ENCODE results near the gene CREB3L2.

CREB3L2 gene

DNA sequence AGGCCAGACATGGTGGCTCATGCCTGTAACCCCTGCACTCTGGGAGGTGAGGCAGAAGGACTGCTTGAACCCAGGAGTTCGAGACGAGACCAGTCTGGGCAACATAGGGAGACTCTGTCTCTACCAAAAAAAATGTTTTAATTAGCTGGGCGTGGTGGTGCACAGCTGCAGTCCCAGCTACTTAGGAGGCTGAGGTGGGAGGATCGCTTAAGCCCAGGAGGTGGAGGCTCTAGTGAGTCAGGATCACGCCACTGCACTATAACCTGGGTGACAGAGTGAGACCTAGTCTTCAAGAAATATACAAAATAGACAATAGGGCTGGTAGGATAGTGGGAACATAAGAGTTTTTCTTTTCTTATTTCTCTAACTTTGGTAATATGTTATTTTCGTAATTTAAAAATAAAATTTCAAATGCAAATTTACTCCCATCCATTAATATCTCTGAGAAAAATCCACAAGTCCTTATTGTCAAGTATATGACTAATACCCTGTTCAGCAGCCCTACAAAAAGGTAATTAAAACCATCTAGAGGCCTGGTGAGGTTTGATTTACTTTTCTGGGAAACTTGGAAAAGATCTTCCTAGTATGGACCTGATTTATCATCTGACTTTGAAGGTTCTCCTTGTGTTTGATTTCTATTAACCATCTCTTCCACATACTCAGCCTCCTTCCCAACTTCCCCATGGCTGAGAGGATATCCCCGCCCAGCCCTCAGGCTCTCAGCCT lies 50.0 kb downstream of the CREB3L2 start:
- no peak overlapping the region for H3K4me3 ChIP-seq (ENCODE audit: low read depth, low read length)
- no peak overlapping the region for H3K27ac ChIP-seq (ENCODE audit: low read depth, low read length)
- peaks cover 41% of the 10 kb centered on the region for H3K4me1 ChIP-seq (ENCODE audit: control insufficient read depth, insufficient read depth, low read length)
- no peak overlapping the region for H3K9ac ChIP-seq (ENCODE audit: low read depth, low read length)
- no peaks in the 10 kb centered on the region for H3K9me3 ChIP-seq (ENCODE audit: control insufficient read depth, insufficient read depth, low read length)
- H3K27me3 ChIP-seq (ENCODE audit: control insufficient read depth, insufficient read depth, low read length) = no peaks in the 10 kb centered on the region
- no peaks in the 10 kb centered on the region for H3K36me3 ChIP-seq (ENCODE audit: control insufficient read depth, insufficient read depth, low read length)

- H3K4me3 ChIP-seq (ENCODE audit: low read depth, low read length) = no peak overlapping the region
- peaks cover 38% of the 10 kb centered on the region for H3K4me1 ChIP-seq (ENCODE audit: control insufficient read depth, insufficient read depth, low read length)
- no peak overlapping the region for H3K9ac ChIP-seq (ENCODE audit: low read depth, low read length)
- H3K36me3 ChIP-seq (ENCODE audit: control insufficient read depth, insufficient read depth, low read length) = no peaks in the 10 kb centered on the region
- H3K27me3 ChIP-seq (ENCODE audit: control insufficient read depth, insufficient read depth, low read length) = no peaks in the 10 kb centered on the region
- H3K27ac ChIP-seq (ENCODE audit: low read depth, low read length) = no peak overlapping the region
- no peaks in the 10 kb centered on the region for H3K9me3 ChIP-seq (ENCODE audit: control insufficient read depth, insufficient read depth, low read length)
Measured at GRCh38 chr7:137950967-137951366, 50.9 kb downstream of the CREB3L2 start.

GRCh38 chr7:137950263-137950621 lies 51.6 kb downstream of the CREB3L2 start:
- Histone ChIP-seq H3K27ac (ENCODE audit: low read depth, low read length) (no peak overlapping the region), H3K36me3 (ENCODE audit: control insufficient read depth, insufficient read depth, low read length) (no peaks in the 10 kb centered on the region), H3K4me1 (ENCODE audit: control insufficient read depth, insufficient read depth, low read length) (peaks cover 34% of the 10 kb centered on the region), H3K9me3 (ENCODE audit: control insufficient read depth, insufficient read depth, low read length) (no peaks in the 10 kb centered on the region), H3K4me3 (ENCODE audit: low read depth, low read length) (no peak overlapping the region), H3K27me3 (ENCODE audit: control insufficient read depth, insufficient read depth, low read length) (no peaks in the 10 kb centered on the region), H3K9ac (ENCODE audit: low read depth, low read length) (no peak overlapping the region)

DNA sequence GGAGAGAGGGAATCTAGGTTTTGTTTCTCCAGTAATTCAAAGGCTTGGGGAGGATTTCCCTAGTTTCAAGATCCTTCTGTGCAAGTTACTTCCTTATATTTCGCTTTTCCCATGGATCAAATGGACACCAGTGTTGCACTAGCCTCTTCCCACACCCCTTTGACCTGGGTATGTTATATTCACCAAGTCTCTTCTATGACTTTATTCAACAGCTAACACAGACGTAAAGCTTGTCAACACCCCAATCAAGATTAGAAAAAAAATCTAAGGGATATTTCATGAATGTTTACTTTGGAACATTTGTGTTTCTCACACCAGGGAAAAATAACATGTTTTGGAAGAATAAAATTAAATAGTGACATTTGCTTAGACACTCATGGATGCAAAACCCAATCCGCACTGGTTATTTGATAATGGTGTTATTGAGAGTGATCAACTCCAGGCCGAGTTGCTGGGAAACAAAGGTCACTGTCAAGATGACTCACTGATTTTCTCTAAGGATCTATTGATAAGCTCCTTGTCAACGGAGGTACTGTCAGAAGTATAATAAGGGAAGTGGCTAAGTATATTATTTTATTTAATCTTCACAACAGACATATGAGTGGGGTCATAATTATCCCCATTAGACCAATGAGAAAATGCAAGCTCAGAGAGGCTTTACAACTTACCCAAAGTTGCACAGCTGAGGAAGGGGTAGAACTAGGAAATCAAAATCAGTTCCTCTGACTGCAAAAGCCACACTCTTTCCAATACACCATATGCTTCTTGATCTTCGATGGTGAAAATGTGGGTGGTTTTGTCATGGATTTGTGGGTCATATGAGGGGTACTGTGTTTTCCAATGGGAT lies 52.2 kb downstream of the CREB3L2 start:
- H3K9ac ChIP-seq (ENCODE audit: low read depth, low read length) = no peak overlapping the region
- H3K36me3 ChIP-seq (ENCODE audit: control insufficient read depth, insufficient read depth, low read length) = no peaks in the 10 kb centered on the region
- H3K27ac ChIP-seq (ENCODE audit: low read depth, low read length) = peak overlapping the region; percentile 16
- H3K9me3 ChIP-seq (ENCODE audit: control insufficient read depth, insufficient read depth, low read length) = no peaks in the 10 kb centered on the region
- peaks cover 30% of the 10 kb centered on the region for H3K4me1 ChIP-seq (ENCODE audit: control insufficient read depth, insufficient read depth, low read length)
- H3K4me3 ChIP-seq (ENCODE audit: low read depth, low read length) = no peak overlapping the region
- no peaks in the 10 kb centered on the region for H3K27me3 ChIP-seq (ENCODE audit: control insufficient read depth, insufficient read depth, low read length)

DNA sequence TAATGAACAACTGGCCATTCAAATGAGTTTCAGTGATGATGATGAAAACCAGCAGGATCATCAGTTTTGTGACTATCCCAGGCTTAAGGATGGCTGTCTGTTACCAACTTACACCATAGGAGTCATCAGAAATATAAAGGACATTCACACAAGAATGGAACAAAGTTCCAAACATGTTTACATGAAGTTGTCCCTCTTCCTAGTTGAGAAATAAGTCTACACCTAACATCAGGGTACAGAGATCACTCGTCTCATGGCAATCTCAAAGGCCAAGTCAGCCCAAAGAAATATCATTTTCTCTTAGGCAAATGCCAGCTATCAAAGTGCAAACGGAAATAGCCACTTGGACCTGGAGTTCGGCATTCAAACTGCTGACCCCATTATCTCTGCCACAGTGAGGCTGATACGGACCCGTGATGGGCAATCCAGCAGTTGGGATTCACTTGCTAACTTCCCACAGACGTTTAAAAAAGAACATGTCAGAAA lies 53.0 kb downstream of the CREB3L2 start:
- Histone ChIP-seq H3K27ac (ENCODE audit: low read depth, low read length) (peak overlapping the region; percentile 16), H3K36me3 (ENCODE audit: control insufficient read depth, insufficient read depth, low read length) (no peaks in the 10 kb centered on the region), H3K4me3 (ENCODE audit: low read depth, low read length) (no peak overlapping the region), H3K4me1 (ENCODE audit: control insufficient read depth, insufficient read depth, low read length) (peaks cover 29% of the 10 kb centered on the region), H3K9ac (ENCODE audit: low read depth, low read length) (no peak overlapping the region), H3K9me3 (ENCODE audit: control insufficient read depth, insufficient read depth, low read length) (no peaks in the 10 kb centered on the region), H3K27me3 (ENCODE audit: control insufficient read depth, insufficient read depth, low read length) (no peaks in the 10 kb centered on the region)

- no peak overlapping the region for H3K4me3 ChIP-seq (ENCODE audit: low read depth, low read length)
- no peak overlapping the region for H3K9ac ChIP-seq (ENCODE audit: low read depth, low read length)
- H3K4me1 ChIP-seq (ENCODE audit: control insufficient read depth, insufficient read depth, low read length) = peaks cover 29% of the 10 kb centered on the region
- no peak overlapping the region for H3K27ac ChIP-seq (ENCODE audit: low read depth, low read length)
- no peaks in the 10 kb centered on the region for H3K27me3 ChIP-seq (ENCODE audit: control insufficient read depth, insufficient read depth, low read length)
- no peaks in the 10 kb centered on the region for H3K9me3 ChIP-seq (ENCODE audit: control insufficient read depth, insufficient read depth, low read length)
- H3K36me3 ChIP-seq (ENCODE audit: control insufficient read depth, insufficient read depth, low read length) = no peaks in the 10 kb centered on the region
Measured at GRCh38 chr7:137948083-137948844, 53.6 kb downstream of the CREB3L2 start.

- H3K27me3 ChIP-seq (ENCODE audit: control insufficient read depth, insufficient read depth, low read length) = no peaks in the 10 kb centered on the region
- no peak overlapping the region for H3K27ac ChIP-seq (ENCODE audit: low read depth, low read length)
- H3K4me1 ChIP-seq (ENCODE audit: control insufficient read depth, insufficient read depth, low read length) = peaks cover 28% of the 10 kb centered on the region
- H3K9me3 ChIP-seq (ENCODE audit: control insufficient read depth, insufficient read depth, low read length) = no peaks in the 10 kb centered on the region
- no peaks in the 10 kb centered on the region for H3K36me3 ChIP-seq (ENCODE audit: control insufficient read depth, insufficient read depth, low read length)
- H3K4me3 ChIP-seq (ENCODE audit: low read depth, low read length) = no peak overlapping the region
- no peak overlapping the region for H3K9ac ChIP-seq (ENCODE audit: low read depth, low read length)
Measured at GRCh38 chr7:137947046-137947445, 54.8 kb downstream of the CREB3L2 start.

GRCh38 chr7:137946011-137946410 lies 55.9 kb downstream of the CREB3L2 start:
- H3K36me3 ChIP-seq (ENCODE audit: control insufficient read depth, insufficient read depth, low read length) = no peaks in the 10 kb centered on the region
- H3K27ac ChIP-seq (ENCODE audit: low read depth, low read length) = no peak overlapping the region
- H3K4me1 ChIP-seq (ENCODE audit: control insufficient read depth, insufficient read depth, low read length) = peaks cover 28% of the 10 kb centered on the region
- H3K9me3 ChIP-seq (ENCODE audit: control insufficient read depth, insufficient read depth, low read length) = no peaks in the 10 kb centered on the region
- H3K27me3 ChIP-seq (ENCODE audit: control insufficient read depth, insufficient read depth, low read length) = no peaks in the 10 kb centered on the region
- no peak overlapping the region for H3K4me3 ChIP-seq (ENCODE audit: low read depth, low read length)
- no peak overlapping the region for H3K9ac ChIP-seq (ENCODE audit: low read depth, low read length)

DNA sequence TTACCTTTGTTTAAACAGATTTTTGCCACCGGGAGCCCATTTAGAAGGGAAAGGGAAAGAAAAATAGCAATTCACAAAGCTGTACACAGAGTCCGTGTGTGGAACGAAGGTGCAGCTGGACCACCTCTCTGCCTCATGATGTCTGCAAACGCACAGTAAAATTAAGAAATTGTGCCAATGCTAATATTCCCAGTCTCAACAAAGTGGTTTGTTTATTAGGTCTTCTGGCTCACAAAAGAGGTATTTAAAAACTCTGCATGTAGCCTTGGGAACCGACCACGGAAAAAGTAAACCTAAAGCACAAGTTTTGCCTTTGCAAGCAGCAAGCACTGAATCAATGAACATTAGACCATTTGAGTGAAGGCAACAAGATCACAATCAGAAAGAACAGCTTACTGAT lies 57.7 kb downstream of the CREB3L2 start:
- H3K36me3 ChIP-seq (ENCODE audit: control insufficient read depth, insufficient read depth, low read length) = no peaks in the 10 kb centered on the region
- no peak overlapping the region for H3K4me3 ChIP-seq (ENCODE audit: low read depth, low read length)
- H3K4me1 ChIP-seq (ENCODE audit: control insufficient read depth, insufficient read depth, low read length) = peaks cover 24% of the 10 kb centered on the region
- H3K27ac ChIP-seq (ENCODE audit: low read depth, low read length) = peak overlapping the region; percentile 12
- no peak overlapping the region for H3K9ac ChIP-seq (ENCODE audit: low read depth, low read length)
- no peaks in the 10 kb centered on the region for H3K27me3 ChIP-seq (ENCODE audit: control insufficient read depth, insufficient read depth, low read length)
- H3K9me3 ChIP-seq (ENCODE audit: control insufficient read depth, insufficient read depth, low read length) = no peaks in the 10 kb centered on the region

- H3K27ac ChIP-seq (ENCODE audit: low read depth, low read length) = peak overlapping the region; percentile 7
Measured at GRCh38 chr7:137943132-137943551, 58.7 kb downstream of the CREB3L2 start.

More at GRCh38 chr7:137943132-137943551, 58.7 kb downstream of the CREB3L2 start:
- H3K9ac ChIP-seq (ENCODE audit: low read depth, low read length) = no peak overlapping the region
- no peaks in the 10 kb centered on the region for H3K36me3 ChIP-seq (ENCODE audit: control insufficient read depth, insufficient read depth, low read length)
- no peaks in the 10 kb centered on the region for H3K27me3 ChIP-seq (ENCODE audit: control insufficient read depth, insufficient read depth, low read length)
- peaks cover 24% of the 10 kb centered on the region for H3K4me1 ChIP-seq (ENCODE audit: control insufficient read depth, insufficient read depth, low read length)
- no peaks in the 10 kb centered on the region for H3K9me3 ChIP-seq (ENCODE audit: control insufficient read depth, insufficient read depth, low read length)
- H3K4me3 ChIP-seq (ENCODE audit: low read depth, low read length) = no peak overlapping the region

Measured in HUES48 (cell line).